ENCODE data around the gene GPBP1L1. TPM values are rescaled to one million over a fixed set of nuclear protein-coding genes. Genes with fewer than 3 reads are reported as not detected.

GPBP1L1 gene
- total RNA-seq, 1 donor from 2014 or later, result 102 TPM

DNA sequence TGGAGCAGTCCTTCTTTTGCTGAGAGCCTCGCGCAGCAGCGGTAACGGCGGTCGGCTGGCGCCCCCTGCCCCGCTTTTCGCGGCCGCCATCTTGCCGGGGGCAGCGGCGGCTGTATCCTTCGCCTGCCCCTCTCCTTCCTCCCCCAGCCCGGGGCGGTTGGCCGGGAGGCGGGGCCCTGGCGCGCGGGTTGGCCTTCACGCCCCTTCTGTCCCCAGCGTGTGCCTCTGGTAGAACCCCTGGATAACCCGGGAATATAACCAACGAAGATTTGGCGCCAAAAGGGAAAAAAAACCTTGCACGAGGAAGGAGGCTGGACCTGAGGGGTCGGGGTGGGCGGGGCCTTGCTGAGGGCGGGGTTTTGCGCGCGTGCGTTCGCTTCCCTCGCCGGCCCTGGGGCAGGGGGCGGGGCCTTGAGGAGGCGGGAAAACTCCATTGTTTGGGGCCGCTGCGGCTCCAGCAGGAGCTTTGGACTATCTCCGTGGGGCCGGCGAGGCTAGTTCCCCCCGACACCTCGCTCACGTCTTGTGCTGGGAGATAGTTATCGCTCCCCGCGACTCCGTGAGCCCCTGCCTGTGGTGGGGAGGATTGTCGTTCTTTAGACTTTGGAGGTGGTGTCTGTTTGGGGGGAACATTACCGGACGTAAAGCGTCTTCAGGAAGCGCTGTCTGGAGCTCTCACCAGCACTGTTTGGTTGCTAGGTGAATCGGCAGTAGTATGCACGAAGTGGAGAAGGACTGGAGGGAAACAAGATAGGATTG, 101.8 kb downstream of the GPBP1L1 start:
- Mint-ChIP-seq H3K27ac (ENCODE audit: unreplicated experiment) (peak overlapping the region; percentile 100), H3K4me1 (ENCODE audit: unreplicated experiment) (peaks cover 19% of the 10 kb centered on the region), H3K36me3 (ENCODE audit: low read depth, unreplicated experiment) (peaks cover 7% of the 10 kb centered on the region), H3K27me3 (ENCODE audit: unreplicated experiment) (peaks cover 11% of the 10 kb centered on the region), H3K4me3 (ENCODE audit: unreplicated experiment) (peak overlapping the region; percentile 98), H3K9me3 (ENCODE audit: unreplicated experiment) (no peaks in the 10 kb centered on the region)
- TF ChIP-seq CTCF (IDR thresholded peaks at IDR 0.05; ENCODE audit: unreplicated experiment), result no peak
- peak; percentile 92 for DNase-seq (ENCODE audit: low spot score)

DNA sequence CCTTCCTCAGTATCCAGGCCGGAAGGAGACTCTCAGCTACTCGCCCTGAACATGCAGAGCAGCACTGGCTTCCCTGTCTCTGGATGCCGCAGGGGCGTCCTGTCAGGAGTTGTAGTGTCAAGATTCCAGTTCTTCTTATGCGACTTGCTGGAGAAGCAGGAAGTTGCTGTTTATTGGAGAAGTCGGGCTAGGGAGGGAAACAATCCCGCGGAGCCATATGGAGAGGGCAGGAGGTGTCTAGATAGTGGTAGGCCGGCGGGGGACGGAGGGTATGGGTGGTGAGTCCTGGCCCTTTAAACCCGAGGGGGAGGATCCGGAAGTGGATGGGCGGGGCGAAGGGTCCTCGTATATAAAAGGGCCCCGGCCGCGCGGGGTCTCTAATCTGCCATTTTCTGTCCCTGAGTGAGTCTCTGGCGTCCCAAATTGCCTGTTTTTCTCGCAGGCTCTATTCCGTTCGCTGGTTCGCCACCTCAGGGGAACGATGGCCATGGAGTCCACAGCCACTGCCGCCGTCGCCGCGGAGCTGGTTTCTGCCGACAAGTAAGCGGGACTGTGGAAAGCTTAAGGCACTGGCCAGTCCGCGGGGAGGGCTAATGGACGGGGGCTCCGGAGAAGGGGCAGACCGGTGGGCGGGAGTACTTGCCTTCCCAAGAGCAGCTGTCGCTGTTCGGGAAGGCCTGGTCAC, 102.5 kb downstream of the GPBP1L1 start, which contains the start of gene NASP:
NASP (plus strand) TSS at position 376 of the 685 bp plus-strand sequence; CDS start at position 482, 106 bp downstream.
- H3K4me1 Mint-ChIP-seq (ENCODE audit: unreplicated experiment), result peaks cover 19% of the 10 kb centered on the region
- H3K4me3 Mint-ChIP-seq (ENCODE audit: unreplicated experiment), result peak within 1 kb of the TSS; percentile 98
- H3K27ac Mint-ChIP-seq (ENCODE audit: unreplicated experiment), result peak within 1 kb of the TSS; percentile 100
- peak; percentile 92 for DNase-seq (ENCODE audit: low spot score)
- TF ChIP-seq CTCF (IDR thresholded peaks at IDR 0.05; ENCODE audit: unreplicated experiment), result no peak
- H3K27me3 Mint-ChIP-seq (ENCODE audit: unreplicated experiment), result peaks cover 11% of the 10 kb centered on the region
- peaks cover 7% of the 10 kb centered on the region for H3K36me3 Mint-ChIP-seq (ENCODE audit: low read depth, unreplicated experiment)
- H3K9me3 Mint-ChIP-seq (ENCODE audit: unreplicated experiment), result no peaks in the 10 kb centered on the region

- no peak for TF ChIP-seq CTCF (IDR thresholded peaks at IDR 0.05; ENCODE audit: unreplicated experiment)
- Mint-ChIP-seq H3K36me3 (ENCODE audit: low read depth, unreplicated experiment) (peaks cover 7% of the 10 kb centered on the region), H3K27me3 (ENCODE audit: unreplicated experiment) (peaks cover 11% of the 10 kb centered on the region), H3K27ac (ENCODE audit: unreplicated experiment) (peak overlapping the region; percentile 100), H3K4me3 (ENCODE audit: unreplicated experiment) (peak overlapping the region; percentile 98), H3K9me3 (ENCODE audit: unreplicated experiment) (no peaks in the 10 kb centered on the region), H3K4me1 (ENCODE audit: unreplicated experiment) (peaks cover 19% of the 10 kb centered on the region)
- peak; percentile 91 for DNase-seq (ENCODE audit: low spot score)
Measured at GRCh38 chr1:45583264-45583665, 103.1 kb downstream of the GPBP1L1 start.

Other genes starting within 250 kb of the GPBP1L1 start
- 8.0 TPM for gene TESK2, start 195.4 kb downstream of the GPBP1L1 start, total RNA-seq (ENCODE audit: unreplicated experiment)
- 4.8 TPM for gene CCDC163, start 186.5 kb downstream of the GPBP1L1 start, total RNA-seq (ENCODE audit: unreplicated experiment)
- 5.8 TPM for gene MMACHC, start 186.2 kb downstream of the GPBP1L1 start, total RNA-seq (ENCODE audit: unreplicated experiment)
- 325 TPM for gene PRDX1, start 164.6 kb downstream of the GPBP1L1 start, total RNA-seq (ENCODE audit: unreplicated experiment)
- gene AKR1A1, start 135.7 kb downstream of the GPBP1L1 start, total RNA-seq (ENCODE audit: unreplicated experiment), result 125 TPM
- 149 TPM for gene NASP, start 102.5 kb downstream of the GPBP1L1 start, total RNA-seq (ENCODE audit: unreplicated experiment)
- gene CCDC17, start 62.5 kb downstream of the GPBP1L1 start, total RNA-seq (ENCODE audit: unreplicated experiment), result 3.9 TPM
- gene TMEM69, start 1.6 kb upstream of the GPBP1L1 start, total RNA-seq (ENCODE audit: unreplicated experiment), result 27.8 TPM
- gene IPP, start 64.1 kb upstream of the GPBP1L1 start, total RNA-seq (ENCODE audit: unreplicated experiment), result 9.3 TPM
- 27.6 TPM for gene MAST2, start 117.1 kb upstream of the GPBP1L1 start, total RNA-seq (ENCODE audit: unreplicated experiment)